WERI-Rb-1 (cell line): Measurements from ENCODE around the gene ARIH2.
A peak's percentile ranks its signal among the peaks of the same experiment; 100 is the strongest.

Experiments
- DNase-seq: peaks from one replicate; pipeline ENCODE4 v3.0.0-alpha.2; 2020
- H3K27ac ChIP-seq: fragments of 250-450 bp; sonication (Bioruptor Pico); 2 replicates; pipeline ENCODE4 v1.5.1; 2020; ENCODE audit warnings: mild to moderate bottlenecking, moderate library complexity
- H3K27me3 ChIP-seq: fragments of 250-450 bp; sonication (Bioruptor Pico); 2 replicates; pipeline ENCODE4 v1.5.1; 2021; ENCODE audit warnings: mild to moderate bottlenecking, low read depth, moderate library complexity; ENCODE audit not compliant: insufficient read depth, severe bottlenecking
- H3K36me3 ChIP-seq: fragments of 250-450 bp; sonication (Bioruptor Pico); 2 replicates; pipeline ENCODE4 v1.5.1; 2020; ENCODE audit warnings: mild to moderate bottlenecking, moderate library complexity
- H3K4me3 ChIP-seq: 2 replicates; pipeline ENCODE4 v1.5.1; 2011; ENCODE audit warnings: low read depth, mild to moderate bottlenecking, control low read depth, low read length
- H3K9me3 ChIP-seq: fragments of 250-450 bp; sonication (Bioruptor Pico); 2 replicates; pipeline ENCODE4 v1.5.1; 2021; ENCODE audit warnings: mild to moderate bottlenecking, moderate library complexity; ENCODE audit not compliant: severe bottlenecking
- CTCF ChIP-seq: IDR thresholded peaks from 2 replicates; pipeline ENCODE4 v1.5.1; 2011; ENCODE audit warnings: low read depth, mild to moderate bottlenecking, control low read depth, inconsistent platforms, low read length

Gene ARIH2

DNA sequence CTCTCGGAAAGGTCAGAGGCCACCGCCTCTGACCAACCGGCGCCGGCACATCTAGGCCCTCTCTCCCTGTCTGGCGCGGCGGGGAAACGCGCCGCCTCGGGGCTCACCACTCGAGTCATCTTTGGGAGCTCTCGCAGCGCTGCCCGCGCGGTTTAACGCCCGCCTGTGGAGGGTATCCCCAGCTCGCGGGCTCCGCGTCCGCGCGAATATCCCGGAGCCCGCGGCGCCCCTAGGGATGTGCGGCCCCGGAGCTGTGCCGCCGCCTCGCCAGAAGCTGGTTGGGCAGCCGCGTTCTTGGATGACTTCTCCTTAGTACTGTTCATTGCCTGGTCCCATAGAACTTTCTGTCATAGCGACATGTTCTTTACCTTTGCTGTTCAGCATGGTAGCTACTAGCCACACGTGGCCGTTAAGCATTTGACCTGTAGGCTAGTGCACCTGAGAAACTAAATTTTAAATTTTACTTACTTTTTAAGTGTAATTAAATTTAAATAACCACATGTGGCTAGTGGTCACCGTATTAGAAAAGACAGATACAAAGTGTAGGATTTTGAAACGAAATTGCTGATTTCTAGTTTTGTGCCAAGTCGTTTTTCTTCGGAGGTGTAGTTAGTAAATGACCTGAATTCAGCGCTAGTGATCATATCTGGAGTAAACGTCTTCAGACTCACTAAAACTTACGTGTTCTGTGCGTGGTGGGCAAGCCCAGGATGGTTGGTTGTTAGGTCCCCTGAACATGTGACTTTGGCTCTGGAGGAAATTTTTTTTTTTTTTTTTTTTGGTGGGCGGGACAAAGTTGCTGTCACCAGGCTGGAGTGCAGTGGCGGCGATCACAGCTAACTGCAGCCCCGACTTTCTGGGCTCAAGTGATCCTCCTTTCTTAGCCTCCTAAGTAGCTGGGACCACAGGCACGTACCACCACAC lies 835 bp downstream of the ARIH2 start:
- Histone ChIP-seq H3K4me3 (peak overlapping the region; percentile 66), H3K27ac (peak overlapping the region; percentile 92), H3K9me3 (no peaks in the 10 kb centered on the region), H3K27me3 (no peaks in the 10 kb centered on the region), H3K36me3 (peaks cover 23% of the 10 kb centered on the region)
- DNase-seq, result peak; percentile 23
- TF ChIP-seq CTCF, result no peak

DNA sequence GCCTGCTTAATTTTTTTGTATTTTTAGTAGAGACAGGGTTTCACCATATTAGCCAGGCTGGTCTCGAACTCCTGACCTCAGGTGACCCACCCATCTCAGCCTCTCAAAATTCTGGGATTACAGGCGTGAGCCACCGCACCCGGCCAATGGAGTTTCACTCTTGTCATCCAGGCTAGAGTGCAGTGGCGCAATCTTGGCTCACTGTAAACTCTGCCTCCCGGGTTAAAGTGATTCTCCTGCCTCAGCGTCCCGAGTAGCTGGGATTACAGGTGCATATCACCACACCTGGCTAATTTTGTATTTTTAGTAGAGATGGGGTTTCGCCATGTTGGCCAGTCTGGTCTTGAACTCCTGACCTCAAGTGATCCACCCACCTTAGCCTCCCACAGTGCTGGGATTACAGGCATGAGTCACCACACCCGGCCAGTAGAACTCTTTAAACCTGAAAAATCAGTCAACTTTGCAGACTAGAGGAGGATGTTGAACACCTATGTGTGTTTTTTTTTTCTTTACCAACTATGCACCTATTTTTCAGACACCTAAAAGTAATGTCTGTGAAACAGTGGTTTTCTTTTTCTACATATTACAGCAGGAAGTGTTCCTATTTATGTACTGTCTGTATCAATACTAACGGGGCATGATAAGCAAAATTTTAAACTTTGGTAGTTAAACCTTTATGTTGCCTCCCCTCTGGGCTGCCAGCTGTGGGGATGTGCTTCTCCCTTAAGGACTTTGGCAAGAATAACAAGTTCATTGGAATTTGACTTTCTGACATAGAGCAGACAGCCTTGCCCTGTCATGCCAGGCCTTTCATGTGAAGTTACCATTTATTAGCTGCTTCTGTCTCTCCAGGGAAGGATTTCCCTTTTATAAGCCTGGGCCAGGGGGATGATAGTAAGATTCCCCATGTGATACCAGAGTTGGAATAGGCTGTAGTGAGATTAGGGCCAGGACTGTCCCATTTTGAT lies 8.1 kb downstream of the ARIH2 start:
- Histone ChIP-seq H3K36me3 (peaks cover 82% of the 10 kb centered on the region), H3K27me3 (no peaks in the 10 kb centered on the region), H3K27ac (no peak overlapping the region), H3K4me3 (no peak overlapping the region), H3K9me3 (no peaks in the 10 kb centered on the region)
- TF ChIP-seq CTCF, result no peak
- no peak for DNase-seq

DNA sequence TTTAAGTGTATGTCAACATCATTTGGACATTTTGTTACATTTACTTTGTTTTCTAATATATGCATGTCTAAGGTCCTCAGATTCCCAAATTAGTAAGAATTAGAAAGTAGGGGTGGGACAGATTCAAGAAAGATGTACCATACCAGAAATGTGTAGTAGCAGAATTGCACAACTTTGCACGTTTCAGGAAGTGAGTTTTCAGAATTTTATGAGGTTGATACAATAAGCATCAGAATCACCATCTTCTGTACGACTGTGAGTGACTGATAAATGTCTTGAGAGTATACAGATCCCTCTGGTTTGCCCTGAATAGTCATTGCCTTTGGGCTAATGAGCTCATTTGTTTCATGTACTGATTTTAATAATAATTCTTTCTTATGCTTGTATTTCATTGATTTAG lies 9.3 kb downstream of the ARIH2 start:
- Histone ChIP-seq H3K4me3 (no peak overlapping the region), H3K27me3 (no peaks in the 10 kb centered on the region), H3K36me3 (peaks cover 82% of the 10 kb centered on the region), H3K9me3 (no peaks in the 10 kb centered on the region), H3K27ac (no peak overlapping the region)
- no peak for TF ChIP-seq CTCF
- no peak for DNase-seq

- Histone ChIP-seq H3K36me3 (peaks cover 86% of the 10 kb centered on the region), H3K4me3 (no peak overlapping the region), H3K27me3 (no peaks in the 10 kb centered on the region), H3K27ac (no peak overlapping the region), H3K9me3 (no peaks in the 10 kb centered on the region)
- no peak for TF ChIP-seq CTCF
- no peak for DNase-seq
Observed at GRCh38 chr3:48928679-48929078, 10.0 kb downstream of the ARIH2 start.

DNA sequence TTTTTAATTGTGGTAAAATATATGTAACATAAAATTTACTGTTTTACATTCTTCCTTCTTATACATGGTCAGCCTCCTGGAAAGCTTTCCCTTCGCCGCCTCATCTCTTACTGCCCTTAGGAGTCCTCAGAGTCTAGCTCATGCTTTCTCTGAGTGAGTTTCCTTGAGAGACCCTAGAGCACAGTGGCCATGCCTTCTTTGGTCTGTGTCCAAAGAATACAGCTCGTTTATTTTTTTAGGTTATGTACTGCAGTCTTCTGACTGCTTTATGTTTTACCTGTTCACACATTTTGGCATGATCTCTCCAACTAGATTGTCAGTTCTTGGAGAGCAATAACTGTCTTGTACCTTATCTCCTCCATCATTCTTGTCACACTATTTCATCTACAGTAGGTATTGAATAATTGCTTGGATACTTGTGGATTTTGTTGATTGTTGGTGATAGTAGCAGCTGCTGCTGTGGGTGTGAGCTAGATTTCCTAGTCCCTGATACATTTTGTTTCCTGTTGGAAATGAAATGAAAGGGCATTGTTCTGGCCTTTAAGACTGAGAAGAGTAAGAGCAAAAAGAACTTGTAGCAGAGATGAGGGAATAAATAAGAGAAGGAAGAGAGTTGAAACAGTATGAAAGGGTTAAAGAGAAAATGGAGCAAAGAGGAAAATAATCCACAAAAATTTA lies 10.9 kb downstream of the ARIH2 start:
- no peak for DNase-seq
- H3K27me3 ChIP-seq, result no peaks in the 10 kb centered on the region
- no peak overlapping the region for H3K4me3 ChIP-seq
- H3K36me3 ChIP-seq, result peaks cover 86% of the 10 kb centered on the region
- no peaks in the 10 kb centered on the region for H3K9me3 ChIP-seq
- H3K27ac ChIP-seq, result no peak overlapping the region
- TF ChIP-seq CTCF, result no peak
